SK-N-MC (cell line): ENCODE results near the gene DNAJB1.

Experiments
- EZH2 ChIP-seq: fragments of 200-600 bp; sonication (generic); IDR thresholded peaks from one replicate; pipeline ENCODE4 v1.6.1; 2017; ENCODE audit warnings: antibody characterized with exemption
- FOXP2 ChIP-seq: optimal IDR thresholded peaks from 2 replicates; pipeline ENCODE3; 2011; ENCODE audit warnings: mild to moderate bottlenecking, moderate library complexity; ENCODE audit not compliant: insufficient read depth; ENCODE audit errors: extremely low read length, control extremely low read depth
- POLR2AphosphoS5 ChIP-seq: IDR thresholded peaks from 2 replicates; pipeline ENCODE4 v1.6.1; 2012; ENCODE audit warnings: mild to moderate bottlenecking, low read depth, low read length, borderline replicate concordance

- no peak for TF ChIP-seq EZH2
- no peak for TF ChIP-seq FOXP2
- no peak for TF ChIP-seq POLR2AphosphoS5
These were observed 45.4 kb upstream of the DNAJB1 start for GRCh38 chr19:14563590-14563926.
